PC-9 (cell line): ENCODE measurements around the gene BET1L.

Experiments
- CTCF ChIP-seq: fragments of 200-600 bp; sonication (generic); conservative IDR thresholded peaks from 2 replicates; pipeline ENCODE4 v1.6.1; 2017; ENCODE audit warnings: mixed run types, antibody characterized with exemption, mild to moderate bottlenecking, moderate library complexity
- EZH2 ChIP-seq: fragments of 200-600 bp; sonication (generic); IDR thresholded peaks from 2 replicates; pipeline ENCODE4 v1.8.0; 2017; ENCODE audit warnings: antibody characterized with exemption, low read depth

GRCh38 chr11:223026-223789 lies 16.0 kb upstream of the BET1L start:
- TF ChIP-seq CTCF (no peak), EZH2 (no peak)
